Measurements from ENCODE around the gene CTNND2. TPM values are rescaled to one million over a fixed set of nuclear protein-coding genes. Genes with fewer than 3 reads are reported as not detected.
A peak's percentile ranks its signal among the peaks of the same experiment; 100 is the strongest.

CTNND2 gene
- total and polyA plus RNA-seq, 9 of the 15 experiments (the other 6 are each of a cell fraction or from before 2014, with no cell fraction given) = 0.03 to 0.35 TPM; not detected in 7

DNA sequence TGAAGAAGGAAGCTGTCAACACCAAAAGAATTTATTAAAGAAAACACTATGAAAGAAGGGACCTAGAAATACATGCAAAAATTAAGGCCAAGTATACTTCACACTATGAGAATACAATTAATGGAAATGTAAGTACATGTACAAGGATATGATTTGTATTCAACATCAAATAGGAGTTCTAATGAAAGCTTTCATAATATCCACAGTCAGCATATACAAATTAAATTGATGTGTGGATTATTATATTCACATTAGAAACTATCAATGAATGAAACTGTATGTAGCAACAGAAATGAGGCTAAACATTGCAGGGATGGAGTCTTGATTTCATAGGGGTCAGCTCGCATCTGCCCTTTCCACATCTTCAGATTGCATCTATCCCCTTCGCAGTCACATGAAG lies 401.5 kb downstream of the CTNND2 start:
- Histone ChIP-seq H3K27me3 (ENCODE audit: control insufficient read depth in 2 of 2, insufficient read depth in 2 of 2, low read length in 2 of 2) (no peaks in the 10 kb centered on the region), H3K9me3 (replicated peaks; ENCODE audit: control insufficient read depth, insufficient read depth, low read depth, low read length) (no peaks in the 10 kb centered on the region), H3K4me2 (ENCODE audit: insufficient read depth, low read length) (no peak overlapping the region), H3K27ac (ENCODE audit: extremely low read depth, low read depth, low read length) (no peak overlapping the region), H3K79me2 (ENCODE audit: control insufficient read depth, insufficient read depth, low read length) (no peaks in the 10 kb centered on the region), H4K20me1 (replicated peaks; ENCODE audit: control insufficient read depth, insufficient read depth, low read length) (no peaks in the 10 kb centered on the region), H3K4me1 (replicated peaks in 1 of 2; ENCODE audit: control insufficient read depth in 2 of 2, insufficient read depth in 2 of 2, low read length in 2 of 2) (no peaks in the 10 kb centered on the region), H3K4me3 (no peak overlapping the region), H3K9ac (ENCODE audit: insufficient read depth in 1 of 2, low read depth in 2 of 2, low read length in 2 of 2) (no peak overlapping the region), H2AFZ (ENCODE audit: low read depth, low read length) (no peak overlapping the region), H3K36me3 (ENCODE audit: control insufficient read depth, insufficient read depth, low read length) (no peaks in the 10 kb centered on the region), H3K9me1 (ENCODE audit: control insufficient read depth, insufficient read depth, low read length) (no peaks in the 10 kb centered on the region)
- ChIA-PET POLR2A (no interaction called here), CTCF (ENCODE audit: low intra/inter-chr PET ratio) (no interaction called here)
- in situ Hi-C loops (cut with MboI) (no loop called here), intact Hi-C loops (cut with micrococcal nuclease) (no loop called here)
- no peak for ATAC-seq
- 0% methylated on average over 2 of the region's 2 CpGs for WGBS (ENCODE audit: insufficient coverage, low coverage, missing lambda C conversion rate)
- FAIRE-seq = no peak
- no peak for DNase-seq (ENCODE audit: extremely low read depth in 1 of 4, low spot score in 3 of 4)
- BruUV-seq (replicated peaks) = no TSS peak
- 0 out of 2 replicates have a peak, but pooled peaks have one; percentile 51 for TF ChIP-seq ZNF316 (IDR thresholded peaks at IDR 0.05)
- TF ChIP-seq, protein P1, sequence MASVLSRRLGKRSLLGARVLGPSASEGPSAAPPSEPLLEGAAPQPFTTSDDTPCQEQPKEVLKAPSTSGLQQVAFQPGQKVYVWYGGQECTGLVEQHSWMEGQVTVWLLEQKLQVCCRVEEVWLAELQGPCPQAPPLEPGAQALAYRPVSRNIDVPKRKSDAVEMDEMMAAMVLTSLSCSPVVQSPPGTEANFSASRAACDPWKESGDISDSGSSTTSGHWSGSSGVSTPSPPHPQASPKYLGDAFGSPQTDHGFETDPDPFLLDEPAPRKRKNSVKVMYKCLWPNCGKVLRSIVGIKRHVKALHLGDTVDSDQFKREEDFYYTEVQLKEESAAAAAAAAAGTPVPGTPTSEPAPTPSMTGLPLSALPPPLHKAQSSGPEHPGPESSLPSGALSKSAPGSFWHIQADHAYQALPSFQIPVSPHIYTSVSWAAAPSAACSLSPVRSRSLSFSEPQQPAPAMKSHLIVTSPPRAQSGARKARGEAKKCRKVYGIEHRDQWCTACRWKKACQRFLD (CRISPR knock-in tag; IDR thresholded peaks at IDR 0.05) = no peak

DNA sequence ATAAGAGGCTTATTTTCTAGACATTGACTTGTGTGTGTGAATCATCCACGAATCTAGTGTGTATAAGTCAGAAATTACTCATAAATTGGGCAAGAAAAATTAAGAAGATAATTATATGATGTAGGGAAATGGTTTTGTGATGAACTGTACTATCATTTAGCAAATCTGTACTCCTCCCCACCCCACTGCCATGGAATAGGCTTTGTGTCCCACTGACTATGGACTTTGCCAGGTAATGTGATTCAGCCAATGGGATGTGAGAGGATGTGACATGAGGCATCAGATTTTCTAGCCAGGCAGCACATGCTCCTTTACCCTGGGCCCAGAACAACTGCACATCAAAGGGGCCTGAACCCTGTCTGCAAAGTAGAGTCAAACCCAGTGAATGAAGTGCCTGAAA lies 406.6 kb downstream of the CTNND2 start:
- in situ Hi-C loops (cut with MboI) = no loop called here
- Histone ChIP-seq H3K27me3 (ENCODE audit: control insufficient read depth in 2 of 2, insufficient read depth in 2 of 2, low read length in 2 of 2) (no peaks in the 10 kb centered on the region), H3K36me3 (ENCODE audit: control insufficient read depth, insufficient read depth, low read length) (no peaks in the 10 kb centered on the region), H4K20me1 (replicated peaks; ENCODE audit: control insufficient read depth, insufficient read depth, low read length) (no peaks in the 10 kb centered on the region), H3K79me2 (ENCODE audit: control insufficient read depth, insufficient read depth, low read length) (no peaks in the 10 kb centered on the region), H3K4me2 (ENCODE audit: insufficient read depth, low read length) (no peak overlapping the region), H3K9ac (ENCODE audit: insufficient read depth in 1 of 2, low read depth in 2 of 2, low read length in 2 of 2) (no peak overlapping the region), H3K4me1 (replicated peaks in 1 of 2; ENCODE audit: control insufficient read depth in 2 of 2, insufficient read depth in 2 of 2, low read length in 2 of 2) (no peaks in the 10 kb centered on the region), H3K27ac (ENCODE audit: extremely low read depth, low read depth, low read length) (no peak overlapping the region), H3K9me1 (ENCODE audit: control insufficient read depth, insufficient read depth, low read length) (no peaks in the 10 kb centered on the region), H3K4me3 (no peak overlapping the region), H3K9me3 (replicated peaks; ENCODE audit: control insufficient read depth, insufficient read depth, low read depth, low read length) (no peaks in the 10 kb centered on the region), H2AFZ (ENCODE audit: low read depth, low read length) (no peak overlapping the region)
- FAIRE-seq (no peak), DNase-seq (ENCODE audit: extremely low read depth in 1 of 4, low spot score in 3 of 4) (no peak), ATAC-seq (no peak)
- 0% methylated on average over 1 of the region's 1 CpG for WGBS (ENCODE audit: insufficient coverage, low coverage, missing lambda C conversion rate)
- intact Hi-C loops (cut with micrococcal nuclease) = loop anchor here (10.0 kb wide), 1 partner anchor 233 kb away; no protein-coding TSS in a partner anchor
- no TSS peak for BruUV-seq (replicated peaks)
- POLR2A ChIA-PET = no interaction called here
- CTCF ChIA-PET (ENCODE audit: low intra/inter-chr PET ratio) = no interaction called here
- TF ChIP-seq, protein P2, sequence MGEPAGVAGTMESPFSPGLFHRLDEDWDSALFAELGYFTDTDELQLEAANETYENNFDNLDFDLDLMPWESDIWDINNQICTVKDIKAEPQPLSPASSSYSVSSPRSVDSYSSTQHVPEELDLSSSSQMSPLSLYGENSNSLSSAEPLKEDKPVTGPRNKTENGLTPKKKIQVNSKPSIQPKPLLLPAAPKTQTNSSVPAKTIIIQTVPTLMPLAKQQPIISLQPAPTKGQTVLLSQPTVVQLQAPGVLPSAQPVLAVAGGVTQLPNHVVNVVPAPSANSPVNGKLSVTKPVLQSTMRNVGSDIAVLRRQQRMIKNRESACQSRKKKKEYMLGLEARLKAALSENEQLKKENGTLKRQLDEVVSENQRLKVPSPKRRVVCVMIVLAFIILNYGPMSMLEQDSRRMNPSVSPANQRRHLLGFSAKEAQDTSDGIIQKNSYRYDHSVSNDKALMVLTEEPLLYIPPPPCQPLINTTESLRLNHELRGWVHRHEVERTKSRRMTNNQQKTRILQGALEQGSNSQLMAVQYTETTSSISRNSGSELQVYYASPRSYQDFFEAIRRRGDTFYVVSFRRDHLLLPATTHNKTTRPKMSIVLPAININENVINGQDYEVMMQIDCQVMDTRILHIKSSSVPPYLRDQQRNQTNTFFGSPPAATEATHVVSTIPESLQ (CRISPR knock-in tag; IDR thresholded peaks at IDR 0.05) = no peak
- no peak for TF ChIP-seq RB1 (IDR thresholded peaks at IDR 0.05; ENCODE audit: low read depth)
- no peak for TF ChIP-seq RBM17 (IDR thresholded peaks at IDR 0.05; ENCODE audit: borderline replicate concordance, low read depth, low read length)
- no peak for TF ChIP-seq OTX1 (CRISPR knock-in tag; IDR thresholded peaks at IDR 0.05)
- TF ChIP-seq ZNF354B (CRISPR knock-in tag; IDR thresholded peaks at IDR 0.05) = no peak
- no peak for TF ChIP-seq ZNF23 (CRISPR knock-in tag; IDR thresholded peaks at IDR 0.05)
- TF ChIP-seq, protein P3, sequence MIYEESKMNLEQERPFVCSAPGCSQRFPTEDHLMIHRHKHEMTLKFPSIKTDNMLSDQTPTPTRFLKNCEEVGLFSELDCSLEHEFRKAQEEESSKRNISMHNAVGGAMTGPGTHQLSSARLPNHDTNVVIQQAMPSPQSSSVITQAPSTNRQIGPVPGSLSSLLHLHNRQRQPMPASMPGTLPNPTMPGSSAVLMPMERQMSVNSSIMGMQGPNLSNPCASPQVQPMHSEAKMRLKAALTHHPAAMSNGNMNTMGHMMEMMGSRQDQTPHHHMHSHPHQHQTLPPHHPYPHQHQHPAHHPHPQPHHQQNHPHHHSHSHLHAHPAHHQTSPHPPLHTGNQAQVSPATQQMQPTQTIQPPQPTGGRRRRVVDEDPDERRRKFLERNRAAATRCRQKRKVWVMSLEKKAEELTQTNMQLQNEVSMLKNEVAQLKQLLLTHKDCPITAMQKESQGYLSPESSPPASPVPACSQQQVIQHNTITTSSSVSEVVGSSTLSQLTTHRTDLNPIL (CRISPR knock-in tag; IDR thresholded peaks at IDR 0.05) = no peak
- TF ChIP-seq, protein P4, sequence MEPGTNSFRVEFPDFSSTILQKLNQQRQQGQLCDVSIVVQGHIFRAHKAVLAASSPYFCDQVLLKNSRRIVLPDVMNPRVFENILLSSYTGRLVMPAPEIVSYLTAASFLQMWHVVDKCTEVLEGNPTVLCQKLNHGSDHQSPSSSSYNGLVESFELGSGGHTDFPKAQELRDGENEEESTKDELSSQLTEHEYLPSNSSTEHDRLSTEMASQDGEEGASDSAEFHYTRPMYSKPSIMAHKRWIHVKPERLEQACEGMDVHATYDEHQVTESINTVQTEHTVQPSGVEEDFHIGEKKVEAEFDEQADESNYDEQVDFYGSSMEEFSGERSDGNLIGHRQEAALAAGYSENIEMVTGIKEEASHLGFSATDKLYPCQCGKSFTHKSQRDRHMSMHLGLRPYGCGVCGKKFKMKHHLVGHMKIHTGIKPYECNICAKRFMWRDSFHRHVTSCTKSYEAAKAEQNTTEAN (CRISPR knock-in tag; IDR thresholded peaks at IDR 0.05) = no peak
- TF ChIP-seq POLR3A (IDR thresholded peaks at IDR 0.05; ENCODE audit: borderline replicate concordance, extremely low read depth, insufficient read depth, insufficient read length) = no peak

Measured in K562 (cell line).